ENCODE data around the gene RABL6.

DNA sequence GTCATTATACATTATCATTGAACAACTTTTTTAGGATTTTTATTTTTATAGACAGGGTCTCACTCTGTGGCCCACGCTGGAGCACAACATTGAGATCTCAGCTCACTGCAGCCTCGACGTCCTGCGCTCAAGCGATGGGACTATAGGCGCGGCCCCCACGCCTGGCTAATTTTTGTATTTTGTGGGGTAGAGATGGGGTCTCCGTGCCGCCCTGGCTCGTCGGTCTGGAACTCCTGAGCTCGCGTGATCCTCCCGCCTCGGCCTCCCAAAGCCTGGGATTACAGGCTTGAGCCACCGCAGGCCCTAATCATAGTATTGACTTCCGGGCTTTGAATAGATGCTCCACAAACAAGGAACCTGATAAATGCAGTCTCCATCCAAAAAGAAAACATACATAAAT lies 59.7 kb downstream of the RABL6 start:
- TF ChIP-seq POLR2AphosphoS5 (IDR thresholded peaks at IDR 0.05; ENCODE audit: borderline replicate concordance, low read depth, low read length) (no peak), EZH2 (IDR thresholded peaks at IDR 0.05) (no peak)

Measured in SK-N-MC (cell line).